ENCODE measurements around the gene DHX36.

- TF ChIP-seq CTCF (IDR thresholded peaks at IDR 0.05; ENCODE audit: low read depth, low read length) (no peak), POLR2A (IDR thresholded peaks at IDR 0.05; ENCODE audit: extremely low read depth, insufficient read length) (no peak), MAX (IDR thresholded peaks at IDR 0.05; ENCODE audit: low read depth, low read length) (no peak)
These were observed 95.1 kb downstream of the DHX36 start for GRCh38 chr3:154229217-154229590.

All from NB4 (cell line).